Measurements from ENCODE around the gene SUMO3. TPM values are rescaled to one million over a fixed set of nuclear protein-coding genes. Genes with fewer than 3 reads are reported as not detected.

Gene SUMO3
- total and polyA plus RNA-seq, 2 of the 8 experiments (the other 6 are each of a cell fraction or from before 2014, with no cell fraction given): 96.8 to 101 TPM

GRCh38 chr21:44799646-44800045 lies 18.2 kb downstream of the SUMO3 start (continued):
- TF ChIP-seq CTBP2 (IDR thresholded peaks at IDR 0.05; ENCODE audit: borderline replicate concordance, insufficient read depth, insufficient read length, low read length) (no peak), KDM4A (IDR thresholded peaks at IDR 0.05; ENCODE audit: low read depth, low read length, severe bottlenecking) (no peak), CBX5 (IDR thresholded peaks at IDR 0.05; ENCODE audit: low read depth, low read length) (no peak)
